AG10803 (cell line): ENCODE data around the gene RABGAP1L.

Experiments
- DNase-seq: peaks from one replicate; pipeline ENCODE4 v3.0.0; 2010; ENCODE audit warnings: low read depth
- H3K4me3 ChIP-seq: 2 replicates; pipeline ENCODE4 v1.5.1; 2011; ENCODE audit warnings: mild to moderate bottlenecking, low read length, control low read depth
- TF ChIP-seq, protein P1 (sequence below): conservative IDR thresholded peaks from 2 replicates; pipeline ENCODE4 v1.5.1; 2011; ENCODE audit warnings: mild to moderate bottlenecking, low read length, control low read depth, inconsistent platforms

RABGAP1L gene

DNA sequence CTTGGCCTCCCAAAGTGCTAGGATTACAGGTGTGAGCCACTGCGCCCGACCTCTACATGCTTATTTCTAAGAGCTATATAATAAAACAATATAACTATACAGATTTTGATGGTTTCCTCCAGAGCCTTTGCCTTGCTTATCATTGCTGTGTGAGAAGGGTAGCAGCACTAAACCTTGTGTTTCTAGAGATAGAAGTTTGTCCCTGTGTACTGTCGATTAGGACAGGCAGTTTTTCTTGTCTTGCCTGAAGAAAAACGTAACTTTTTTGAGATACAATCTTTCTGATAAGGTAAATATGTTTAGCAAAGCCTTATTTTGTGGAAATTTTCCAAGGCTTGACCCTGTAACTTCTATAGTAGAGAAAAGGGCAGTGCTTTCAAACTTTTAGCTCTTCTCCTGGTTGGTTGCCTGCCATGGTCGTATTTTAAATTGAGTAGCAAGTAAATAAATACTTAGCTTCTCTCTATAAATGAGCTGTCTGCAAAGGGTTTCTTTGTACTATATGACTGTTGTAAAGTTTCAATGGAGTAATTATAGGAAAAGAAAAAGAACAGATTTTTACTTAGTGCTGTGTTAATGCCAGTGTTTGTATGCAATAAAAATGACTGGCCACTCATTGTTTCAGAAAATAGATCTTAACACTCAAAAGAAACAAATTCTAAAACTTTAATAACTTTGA lies 754.0 kb downstream of the RABGAP1L start:
- H3K4me3 ChIP-seq: no peak overlapping the region
- TF ChIP-seq, protein P1, sequence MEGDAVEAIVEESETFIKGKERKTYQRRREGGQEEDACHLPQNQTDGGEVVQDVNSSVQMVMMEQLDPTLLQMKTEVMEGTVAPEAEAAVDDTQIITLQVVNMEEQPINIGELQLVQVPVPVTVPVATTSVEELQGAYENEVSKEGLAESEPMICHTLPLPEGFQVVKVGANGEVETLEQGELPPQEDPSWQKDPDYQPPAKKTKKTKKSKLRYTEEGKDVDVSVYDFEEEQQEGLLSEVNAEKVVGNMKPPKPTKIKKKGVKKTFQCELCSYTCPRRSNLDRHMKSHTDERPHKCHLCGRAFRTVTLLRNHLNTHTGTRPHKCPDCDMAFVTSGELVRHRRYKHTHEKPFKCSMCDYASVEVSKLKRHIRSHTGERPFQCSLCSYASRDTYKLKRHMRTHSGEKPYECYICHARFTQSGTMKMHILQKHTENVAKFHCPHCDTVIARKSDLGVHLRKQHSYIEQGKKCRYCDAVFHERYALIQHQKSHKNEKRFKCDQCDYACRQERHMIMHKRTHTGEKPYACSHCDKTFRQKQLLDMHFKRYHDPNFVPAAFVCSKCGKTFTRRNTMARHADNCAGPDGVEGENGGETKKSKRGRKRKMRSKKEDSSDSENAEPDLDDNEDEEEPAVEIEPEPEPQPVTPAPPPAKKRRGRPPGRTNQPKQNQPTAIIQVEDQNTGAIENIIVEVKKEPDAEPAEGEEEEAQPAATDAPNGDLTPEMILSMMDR: no peak
- DNase-seq: no peak

DNA sequence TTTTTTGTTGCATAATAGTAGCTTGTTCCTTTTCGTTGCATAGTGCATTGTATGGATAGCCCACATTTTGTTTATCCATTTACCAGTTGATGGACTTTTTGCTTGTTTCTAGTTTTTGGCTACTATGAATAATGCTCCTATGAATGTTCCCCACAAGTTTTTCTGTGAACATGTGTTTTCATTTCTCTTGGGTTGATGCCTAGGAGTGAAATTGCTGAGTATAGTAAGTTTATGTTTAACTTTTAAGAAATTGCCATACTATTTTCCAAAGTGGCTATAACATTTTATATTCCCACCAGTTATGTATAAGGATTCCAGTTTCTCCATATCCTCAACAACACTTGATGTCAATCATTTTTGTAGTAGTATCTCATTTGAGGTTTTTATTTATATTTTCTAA lies 755.7 kb downstream of the RABGAP1L start:
- TF ChIP-seq, protein P1: no peak
- peak; percentile 3 for DNase-seq
- no peak overlapping the region for H3K4me3 ChIP-seq

DNA sequence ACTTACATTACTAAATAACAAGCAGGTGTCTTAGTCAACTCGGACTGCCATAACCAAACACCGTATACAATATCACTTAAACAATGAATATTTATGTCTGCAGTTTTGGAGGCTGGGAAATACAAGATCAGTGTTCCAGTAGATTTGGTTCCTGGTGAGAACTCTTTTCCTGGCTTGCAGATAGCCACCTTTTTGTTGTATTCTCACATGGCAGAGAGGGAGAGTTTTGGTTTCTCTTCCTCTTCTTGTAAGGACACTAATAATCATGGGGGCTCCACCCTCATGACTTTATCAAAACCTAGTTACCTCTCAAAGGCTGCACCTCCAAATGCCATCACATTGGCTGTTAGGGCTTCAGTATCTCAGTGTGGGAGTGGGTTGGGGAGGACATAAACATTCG lies 757.5 kb downstream of the RABGAP1L start:
- DNase-seq: no peak
- H3K4me3 ChIP-seq: no peak overlapping the region
- TF ChIP-seq, protein P1: no peak

DNA sequence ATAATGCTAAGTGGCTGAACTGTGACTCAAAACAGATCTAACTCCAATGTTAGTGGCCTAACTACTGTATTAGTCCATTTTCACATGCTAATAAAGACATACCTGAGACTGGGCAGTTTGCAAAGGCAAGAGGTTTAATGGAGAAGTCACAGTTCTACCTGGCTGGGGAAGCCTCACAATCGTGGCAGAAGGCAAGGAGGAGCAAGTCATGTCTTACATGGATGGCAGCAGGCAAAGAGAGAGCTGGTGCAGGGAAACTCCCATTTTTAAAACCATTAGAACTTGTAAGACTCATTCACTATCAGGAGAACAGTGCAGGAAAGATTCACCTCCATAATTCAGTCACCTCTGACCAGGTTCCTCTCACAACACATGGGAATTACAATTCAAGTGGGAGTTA lies 760.8 kb downstream of the RABGAP1L start:
- TF ChIP-seq, protein P1: no peak
- H3K4me3 ChIP-seq: no peak overlapping the region
- no peak for DNase-seq

DNA sequence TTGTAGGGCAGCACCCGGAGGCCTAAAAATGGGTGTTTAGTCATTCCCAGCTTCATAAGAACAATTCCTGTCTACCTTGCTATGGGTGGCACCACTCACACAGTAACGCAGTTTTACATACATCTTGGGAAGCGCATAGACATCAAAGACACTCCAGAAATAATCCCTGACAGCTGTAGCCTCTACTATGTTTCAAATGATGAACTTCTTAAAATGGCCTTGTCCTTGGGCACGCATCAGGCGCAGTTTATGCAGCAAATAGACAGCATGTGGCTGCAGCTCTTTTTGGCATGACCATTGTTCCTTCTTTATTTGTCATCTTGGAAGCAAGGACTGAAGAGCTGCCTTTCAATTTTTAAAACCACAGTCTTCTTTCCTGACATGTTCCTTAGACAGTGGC lies 762.8 kb downstream of the RABGAP1L start:
- no peak for DNase-seq
- TF ChIP-seq, protein P1: no peak
- no peak overlapping the region for H3K4me3 ChIP-seq

DNA sequence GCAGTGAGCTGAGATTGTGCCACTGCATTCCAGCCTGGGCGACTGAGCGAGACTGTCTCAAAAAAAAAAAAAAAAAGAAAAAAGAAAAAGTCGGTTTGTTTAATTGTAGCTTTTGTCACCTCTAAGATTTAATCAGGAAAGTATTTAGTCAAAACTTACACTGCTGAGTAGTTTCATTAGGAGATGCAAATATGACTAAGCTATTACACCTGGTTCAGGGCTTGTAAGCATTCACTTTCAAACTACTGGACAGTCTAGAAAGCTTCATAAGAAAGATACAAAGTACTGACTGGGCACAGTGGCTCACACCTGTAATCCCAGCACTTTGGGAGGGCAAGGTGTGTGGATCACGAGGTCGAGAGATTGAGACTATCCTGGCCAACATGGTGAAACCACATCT lies 764.5 kb downstream of the RABGAP1L start:
- TF ChIP-seq, protein P1: no peak
- no peak overlapping the region for H3K4me3 ChIP-seq
- no peak for DNase-seq

DNA sequence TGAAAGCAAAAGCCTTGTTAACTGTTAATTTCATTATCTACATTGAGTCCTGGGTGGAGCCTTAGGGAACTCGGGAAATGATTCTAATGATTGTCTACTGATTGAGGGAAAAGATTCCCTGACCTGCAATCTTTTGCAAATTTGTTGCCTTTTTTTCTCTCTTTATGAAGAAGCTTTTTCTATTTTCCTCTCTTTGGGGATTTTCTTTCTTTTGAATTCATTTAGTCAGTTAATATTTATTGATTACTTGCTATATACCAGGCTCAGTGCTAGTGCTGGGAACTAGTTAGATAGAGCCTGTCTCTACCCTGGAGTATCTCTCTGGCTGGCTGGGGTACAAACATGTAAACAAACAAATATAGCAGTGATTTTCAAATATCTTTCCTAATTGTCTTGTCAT lies 769.2 kb downstream of the RABGAP1L start:
- TF ChIP-seq, protein P1: no peak
- H3K4me3 ChIP-seq: no peak overlapping the region

More for the DNA sequence above, 769.2 kb downstream of the RABGAP1L start:
- DNase-seq: no peak
